HepG2 (cell line): Measurements from ENCODE around the gene SPDYE2B.
"Not testable (repeated sequence)": the region's sequence is repeated elsewhere in the genome, so short reads cannot be mapped to it uniquely, and the experiment has no call there.

Source experiments
- ATF7 ChIP-seq, 2 experiments: fragments of 450-650 bp in 1 of 2; sonication (generic) in 1 of 2; formaldehyde crosslinking in 1 of 2; IDR thresholded peaks; 2 replicates each; pipeline versions ENCODE4 v1.4.0 to v1.6.1; 2016 to 2020; ENCODE audit warnings: antibody characterized with exemption in 1 of 2, mild to moderate bottlenecking in 1 of 2, missing genetic modification reagents in 1 of 2
- EP300 ChIP-seq, 3 experiments: sonication (generic) in 1 of 3; formaldehyde crosslinking in 1 of 3; IDR thresholded peaks; 2 replicates each; pipeline versions ENCODE4 v1.5.1 to v1.6.1; 2011 to 2020; ENCODE audit warnings: low read depth in 2 of 3, low read length in 2 of 3, borderline replicate concordance in 1 of 3, improper control_type of control experiment in 1 of 3, mild to moderate bottlenecking in 1 of 3, missing genetic modification reagents in 1 of 3, moderate library complexity in 1 of 3
- ZNF232 ChIP-seq: sonication (generic); formaldehyde crosslinking; IDR thresholded peaks from 2 replicates; pipeline ENCODE4 v1.4.0; 2020; ENCODE audit warnings: missing genetic modification reagents, borderline replicate concordance

GRCh38 chr7:102630622-102631021 lies 19.5 kb upstream of the SPDYE2B start:
- TF ChIP-seq ZNF232; EP300 (IDR thresholded peaks at IDR 0.05; ENCODE audit: low read depth in 2 of 2, low read length in 2 of 2); EP300 (CRISPR knock-in tag; IDR thresholded peaks at IDR 0.05; ENCODE audit: borderline replicate concordance); ATF7 (IDR thresholded peaks at IDR 0.05); ATF7 (CRISPR knock-in tag; IDR thresholded peaks at IDR 0.05): not testable (repeated sequence)
